K562 (cell line): ENCODE results near the gene PSMD14. TPM values are rescaled to one million over a fixed set of nuclear protein-coding genes. Genes with fewer than 3 reads are reported as not detected.
A peak's percentile ranks its signal among the peaks of the same experiment; 100 is the strongest.

Experiments used
- BHLHE40 ChIP-seq: IDR thresholded peaks from 2 replicates; pipeline ENCODE4 v1.6.1; 2011; ENCODE audit warnings: low read length, improper control_type of control experiment
- CBX2 ChIP-seq: fragments of 200-600 bp; sonication (generic); IDR thresholded peaks from one replicate; pipeline ENCODE4 v1.6.1; 2012; ENCODE audit warnings: mild to moderate bottlenecking, low read length, inconsistent platforms; ENCODE audit not compliant: insufficient read depth, poor library complexity, severe bottlenecking
- CHAMP1 ChIP-seq: fragments of 450-650 bp; IDR thresholded peaks from 2 replicates; pipeline ENCODE4 v1.6.1; 2016; ENCODE audit warnings: mild to moderate bottlenecking
- CHD2 ChIP-seq: IDR thresholded peaks from 2 replicates; pipeline ENCODE4 v1.6.1; 2011; ENCODE audit warnings: low read depth, low read length
- E2F4 ChIP-seq: sonication (generic); formaldehyde crosslinking; IDR thresholded peaks from 2 replicates; pipeline ENCODE4 v1.8.0; 2022; ENCODE audit warnings: mild to moderate bottlenecking, low read depth, missing genetic modification reagents
- E4F1 ChIP-seq: fragments of 250-450 bp; sonication (Bioruptor Pico); IDR thresholded peaks from 2 replicates; pipeline ENCODE4 v1.5.0; 2021; ENCODE audit warnings: mild to moderate bottlenecking, borderline replicate concordance
- FOXJ2 ChIP-seq: fragments of 200-800 bp; sonication (Bioruptor generic); IDR thresholded peaks from 2 replicates; pipeline ENCODE4 v1.6.1; 2016; ENCODE audit warnings: missing genetic modification characterization, missing compliant biosample characterization
- ILF3 ChIP-seq: fragments of 450-650 bp; IDR thresholded peaks from 2 replicates; pipeline ENCODE4 v1.6.1; 2018; ENCODE audit warnings: antibody characterized with exemption, mild to moderate bottlenecking, moderate library complexity, borderline replicate concordance
- LCOR ChIP-seq: sonication (generic); formaldehyde crosslinking; IDR thresholded peaks from 2 replicates; pipeline ENCODE4 v1.8.0; 2022; ENCODE audit warnings: mild to moderate bottlenecking, missing genetic modification reagents
- NCOA1 ChIP-seq: fragments of 450-650 bp; IDR thresholded peaks from 2 replicates; pipeline ENCODE4 v1.6.1; 2016; ENCODE audit warnings: low read depth
- NR2C1 ChIP-seq, 2 experiments: fragments of 450-650 bp; IDR thresholded peaks; 2 replicates each; pipeline ENCODE4 v1.6.1; 2017; ENCODE audit warnings: mild to moderate bottlenecking in 2 of 2, antibody characterized with exemption in 1 of 2, inconsistent platforms in 1 of 2, missing compliant biosample characterization in 1 of 2, missing genetic modification characterization in 1 of 2
- POLR2H ChIP-seq: IDR thresholded peaks from 2 replicates; pipeline ENCODE4 v1.6.1; 2016; ENCODE audit warnings: missing genetic modification characterization, low read depth, mild to moderate bottlenecking, control low read depth, missing compliant biosample characterization, moderate library complexity
- SIN3A ChIP-seq, 2 experiments: fragments of 150-350 bp in 1 of 2; IDR thresholded peaks; 2 replicates each; pipeline ENCODE4 v1.6.1; 2011 to 2016; ENCODE audit warnings: borderline replicate concordance in 2 of 2, low read depth in 2 of 2, low read length in 2 of 2, mild to moderate bottlenecking in 2 of 2, moderate library complexity in 2 of 2; ENCODE audit not compliant: control insufficient read depth in 1 of 2
- SMARCA4 ChIP-seq: fragments of 450-650 bp; IDR thresholded peaks from 2 replicates; pipeline ENCODE4 v1.6.1; 2016
- SMARCE1 ChIP-seq: fragments of 450-650 bp; IDR thresholded peaks from 2 replicates; pipeline ENCODE4 v1.7.1; 2016; ENCODE audit warnings: mild to moderate bottlenecking
- SOX6 ChIP-seq: fragments of 450-650 bp; IDR thresholded peaks from 2 replicates; pipeline ENCODE4 v1.6.1; 2014; ENCODE audit warnings: mild to moderate bottlenecking
- SRSF3 ChIP-seq: fragments of 200-400 bp; formaldehyde crosslinking; IDR thresholded peaks from 2 replicates; pipeline ENCODE4 v1.6.1; 2016; ENCODE audit warnings: mild to moderate bottlenecking, low read length, moderate library complexity; ENCODE audit not compliant: insufficient read depth
- XRCC3 ChIP-seq: fragments of 450-650 bp; IDR thresholded peaks from 2 replicates; pipeline ENCODE4 v1.6.1; 2017; ENCODE audit warnings: mild to moderate bottlenecking, moderate library complexity
- ZNF3 ChIP-seq: fragments of 250-450 bp; sonication (Bioruptor Pico); IDR thresholded peaks from 2 replicates; pipeline ENCODE4 v1.5.0; 2021; ENCODE audit warnings: mild to moderate bottlenecking, moderate library complexity
- ZNF354B ChIP-seq: fragments of 250-450 bp; sonication (Bioruptor Pico); IDR thresholded peaks from 2 replicates; pipeline ENCODE4 v1.4.0; 2020
- ZNF583 ChIP-seq: fragments of 250-450 bp; sonication (Bioruptor Pico); IDR thresholded peaks from 2 replicates; pipeline ENCODE4 v1.4.0; 2020
- ZNF644 ChIP-seq: fragments of 200-800 bp; sonication (Bioruptor generic); IDR thresholded peaks from 2 replicates; pipeline ENCODE4 v1.6.1; 2016; ENCODE audit warnings: low read depth, missing genetic modification characterization, missing compliant biosample characterization
- ZNF778 ChIP-seq: fragments of 450-650 bp; formaldehyde crosslinking; IDR thresholded peaks from 2 replicates; pipeline ENCODE4 v1.4.0; 2020; ENCODE audit warnings: mild to moderate bottlenecking, moderate library complexity
- polyA plus RNA-seq, 8 experiments: library from polyadenylated mRNA; depleted of rRNA in 4 of 8; stranded (reverse) in 5 of 8; unstranded in 3 of 8; fragments of >200 nt; fragmentation: Nextera tagmentation in 2 of 8; fragmentation: Illumina TruSeq in 1 of 8; extraction: Ambion mirVana in 2 of 8; extraction: Trizol in 1 of 8; gene quantifications; 2 replicates each; pipeline versions ENCODE4 v1.2.1 to v1.2.3, GENCODE V29; 2011 to 2014; ENCODE audit warnings: inconsistent platforms in 1 of 8, missing spikeins in 1 of 8
- total RNA-seq, 7 experiments: library from RNA; depleted of rRNA in 6 of 7; stranded (reverse); fragments of >200 nt in 6 of 7; fragmentation: Illumina TruSeq in 2 of 7; extraction: Trizol in 2 of 7; gene quantifications; 2 replicates each; pipeline versions ENCODE4 v1.2.1 to v1.2.3, GENCODE V29; 2011 to 2021; ENCODE audit warnings: low replicate concordance in 1 of 7

The PSMD14 gene
- total and polyA plus RNA-seq, 9 of the 15 experiments (the other 6 are each of a cell fraction or from before 2014, with no cell fraction given): 151 to 515 (median 228) TPM

- TF ChIP-seq CHAMP1 (peak; percentile 77; the same call in 1 of the 2 replicates), CBX2 (no peak), XRCC3 (no peak), CHD2 (peak; percentile 27; the same call in 1 of the 2 replicates), SMARCA4 (peak; percentile 45; the same call in 1 of the 2 replicates), E2F4 (CRISPR knock-in tag) (peak; percentile 81; the same call in 1 of the 2 replicates), ZNF583 (CRISPR knock-in tag) (no peak), SRSF3 (no peak), SMARCE1 (peak; percentile 58; the same call in 1 of the 2 replicates), LCOR (peak; percentile 92), ZNF3 (CRISPR knock-in tag) (no peak), NCOA1 (peak; percentile 83), SIN3A (IDR thresholded peaks at IDR 0.05; ENCODE audit: borderline replicate concordance in 2 of 2, control insufficient read depth in 1 of 2, low read depth in 2 of 2, low read length in 2 of 2) (peak; percentile 75 to 93; a peak in 3 of 4 replicates), ZNF778 (CRISPR knock-in tag) (no peak), POLR2H (tag) (peak; percentile 90), E4F1 (CRISPR knock-in tag) (no peak), BHLHE40 (0 out of 2 replicates have a peak, but pooled peaks have one; percentile 23), ZNF644 (tag) (peak; percentile 72; the same call in 1 of the 2 replicates), ILF3 (no peak; the same call in 1 of the 2 replicates), FOXJ2 (no peak), NR2C1 (IDR thresholded peaks at IDR 0.05) (peak; percentile 99), NR2C1 (tag; IDR thresholded peaks at IDR 0.05) (peak; percentile 99), ZNF354B (CRISPR knock-in tag) (no peak), SOX6 (peak; percentile 71)
Measured at GRCh38 chr2:161308178-161308955, at the start of gene PSMD14 (continued).
